Thoracic aorta (tissue), 2 donors: ENCODE measurements around the gene TSPAN7. TPM values are rescaled to one million over a fixed set of nuclear protein-coding genes. Genes with fewer than 3 reads are reported as not detected.

Experiments
- ATAC-seq: fragments of 150-250 bp; one replicate; pipeline ENCODE4 v1.8.0; 2017; ENCODE audit warnings: low read depth; ENCODE audit not compliant: insufficient number of reproducible peaks, low FRiP score
- DNase-seq: peaks from one replicate; pipeline ENCODE4 v3.0.0-alpha.2; 2020; ENCODE audit warnings: low spot score
- H3K27ac ChIP-seq, 2 donors: fragments of 200-600 bp; sonication (generic); 1 replicate in 1 of 2; 2 replicates in 1 of 2; pipeline ENCODE4 v1.5.1; 2016; ENCODE audit warnings: mild to moderate bottlenecking in 2 of 2, moderate library complexity in 2 of 2
- H3K27me3 ChIP-seq: fragments of 200-600 bp; sonication (generic); replicated peaks from 2 replicates; pipeline ENCODE4 v1.6.0; 2016; ENCODE audit warnings: mild to moderate bottlenecking; ENCODE audit not compliant: insufficient read depth
- H3K36me3 ChIP-seq: fragments of 200-600 bp; sonication (generic); one replicate; pipeline ENCODE4 v1.5.1; 2016
- H3K4me1 ChIP-seq, 2 donors: fragments of 200-600 bp; sonication (generic); 1 replicate in 1 of 2; 2 replicates in 1 of 2; pipeline versions ENCODE4 v1.5.1 to v1.6.0; 2016; ENCODE audit warnings: low read depth in 2 of 2, mild to moderate bottlenecking in 1 of 2; ENCODE audit not compliant: control insufficient read depth in 1 of 2
- H3K4me3 ChIP-seq: fragments of 200-600 bp; sonication (generic); 2 replicates; pipeline ENCODE4 v1.5.1; 2016; ENCODE audit warnings: mild to moderate bottlenecking
- H3K9me3 ChIP-seq: fragments of 200-600 bp; sonication (generic); 2 replicates; pipeline ENCODE4 v1.5.1; 2016
- CTCF ChIP-seq: fragments of 200-600 bp; sonication (generic); IDR thresholded peaks from one replicate; pipeline ENCODE4 v1.5.1; 2019; ENCODE audit warnings: antibody characterized with exemption
- total RNA-seq, 2 donors: library from RNA; depleted of rRNA; stranded (reverse); fragments of >200 nt; gene quantifications; one replicate each; pipeline versions ENCODE4 v1.1.0 to v1.2.3, GENCODE V29; 2016

Gene TSPAN7, protein sequence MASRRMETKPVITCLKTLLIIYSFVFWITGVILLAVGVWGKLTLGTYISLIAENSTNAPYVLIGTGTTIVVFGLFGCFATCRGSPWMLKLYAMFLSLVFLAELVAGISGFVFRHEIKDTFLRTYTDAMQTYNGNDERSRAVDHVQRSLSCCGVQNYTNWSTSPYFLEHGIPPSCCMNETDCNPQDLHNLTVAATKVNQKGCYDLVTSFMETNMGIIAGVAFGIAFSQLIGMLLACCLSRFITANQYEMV
- total RNA-seq = 10 to 100 TPM; 17.7 to 38.4 TPM

- Histone ChIP-seq H3K36me3 (no peaks in the 10 kb centered on the region), H3K9me3 (no peaks in the 10 kb centered on the region), H3K4me3 (peak within 1 kb of the TSS; percentile 74), H3K27me3 (no peaks in the 10 kb centered on the region), H3K27ac (no peak within 1 kb of the TSS), H3K4me1 (peaks cover 0 to 4% of the 10 kb centered on the region in 2 donors)
- DNase-seq (peak; percentile 8), ATAC-seq (peak; percentile 50)
- no peak for TF ChIP-seq CTCF
These were observed at the start of gene TSPAN7 for GRCh38 chrX:38561126-38561868. Gene TSPAN7 (plus strand): TSS chrX:38561542. CDS start chrX:38561547, 5 bp downstream.

GRCh38 chrX:38513112-38513742 lies 48.1 kb upstream of the TSPAN7 start:
- no peaks in the 10 kb centered on the region for H3K9me3 ChIP-seq
- H3K27ac ChIP-seq = no peak overlapping the region
- ATAC-seq = no peak
- H3K27me3 ChIP-seq = no peaks in the 10 kb centered on the region
- H3K4me3 ChIP-seq = no peak overlapping the region
- no peaks in the 10 kb centered on the region for H3K36me3 ChIP-seq
- TF ChIP-seq CTCF = no peak
- no peaks in the 10 kb centered on the region for H3K4me1 ChIP-seq
- DNase-seq = no peak

- no peaks in the 10 kb centered on the region for H3K27me3 ChIP-seq
- no peak overlapping the region for H3K27ac ChIP-seq
- H3K9me3 ChIP-seq = no peaks in the 10 kb centered on the region
- no peak for ATAC-seq
- no peak for TF ChIP-seq CTCF
- no peaks in the 10 kb centered on the region for H3K36me3 ChIP-seq
- no peak overlapping the region for H3K4me3 ChIP-seq
- no peaks in the 10 kb centered on the region for H3K4me1 ChIP-seq
- no peak for DNase-seq
These were observed 47.1 kb upstream of the TSPAN7 start for GRCh38 chrX:38514016-38514854.

DNA sequence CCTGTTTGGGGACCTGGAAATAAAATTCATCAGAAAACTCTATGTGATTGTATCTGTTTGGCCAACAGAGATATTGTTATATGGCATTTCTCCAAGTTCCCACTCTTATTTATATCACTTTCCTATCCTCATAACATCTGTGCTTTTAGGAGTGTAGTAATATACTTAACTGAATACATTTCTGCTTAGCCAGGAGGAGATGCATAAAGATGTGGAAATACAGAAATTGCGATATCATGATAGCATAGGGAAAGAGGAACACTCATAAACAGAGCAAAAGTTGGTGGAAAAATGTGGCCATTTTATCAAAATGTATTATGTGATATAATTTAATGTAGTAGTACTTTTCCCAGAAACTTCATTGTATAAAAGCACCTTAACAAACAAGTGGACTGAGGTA lies 46.1 kb upstream of the TSPAN7 start:
- DNase-seq (no peak), ATAC-seq (no peak)
- Histone ChIP-seq H3K27ac (no peak overlapping the region), H3K27me3 (no peaks in the 10 kb centered on the region), H3K36me3 (no peaks in the 10 kb centered on the region), H3K9me3 (no peaks in the 10 kb centered on the region), H3K4me3 (no peak overlapping the region), H3K4me1 (no peaks in the 10 kb centered on the region)
- TF ChIP-seq CTCF = no peak
